ENCODE results near the gene MRPL4.
A peak's percentile ranks its signal among the peaks of the same experiment; 100 is the strongest.
"Not testable (repeated sequence)": the region's sequence is repeated elsewhere in the genome, so short reads cannot be mapped to it uniquely, and the experiment has no call there.

The MRPL4 gene

DNA sequence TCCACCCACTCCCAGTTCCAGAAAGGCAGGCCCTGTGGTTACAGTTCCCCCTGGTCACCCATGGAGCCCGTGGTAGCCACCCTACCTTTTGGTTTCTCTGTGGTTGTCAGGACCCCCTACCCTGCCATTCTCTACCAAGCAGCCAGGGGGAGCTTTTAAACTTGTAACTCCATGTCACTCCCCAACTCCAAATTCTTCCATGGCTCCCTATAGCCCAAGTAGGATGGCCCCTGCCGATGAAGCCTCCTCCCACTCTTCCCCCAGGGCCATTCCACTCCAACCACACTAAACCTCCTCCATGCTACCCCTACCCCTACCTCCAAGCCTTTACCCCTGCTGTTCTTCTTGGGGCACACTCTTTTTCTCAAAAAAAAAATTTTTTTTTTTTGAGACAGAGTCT is 23.1 kb upstream of the MRPL4 start:
- H3K4me3 ChIP-seq (ENCODE audit: low read length), result no peak overlapping the region
- TF ChIP-seq CTCF (conservative IDR thresholded peaks at IDR 0.05; ENCODE audit: low read depth, low read length), result peak; percentile 61
- no peak for DNase-seq (ENCODE audit: low read depth)

GRCh38 chr19:10230173-10230860 is 21.7 kb upstream of the MRPL4 start:
- peak overlapping the region; percentile 59 for H3K4me3 ChIP-seq (ENCODE audit: low read length)
- no peak for TF ChIP-seq CTCF (conservative IDR thresholded peaks at IDR 0.05; ENCODE audit: low read depth, low read length)
- DNase-seq (ENCODE audit: low read depth), result no peak

- no peak for DNase-seq (ENCODE audit: low read depth)
- H3K4me3 ChIP-seq (ENCODE audit: low read length), result peak within 1 kb of the TSS; percentile 59
- TF ChIP-seq CTCF (conservative IDR thresholded peaks at IDR 0.05; ENCODE audit: low read depth, low read length), result no peak
Measured at GRCh38 chr19:10230861-10231611, 21.0 kb upstream of the MRPL4 start, which contains the start of gene S1PR2. S1PR2 (minus strand) TSS chr19:10231331; CDS start chr19:10224905, 6,426 bp downstream.

DNA sequence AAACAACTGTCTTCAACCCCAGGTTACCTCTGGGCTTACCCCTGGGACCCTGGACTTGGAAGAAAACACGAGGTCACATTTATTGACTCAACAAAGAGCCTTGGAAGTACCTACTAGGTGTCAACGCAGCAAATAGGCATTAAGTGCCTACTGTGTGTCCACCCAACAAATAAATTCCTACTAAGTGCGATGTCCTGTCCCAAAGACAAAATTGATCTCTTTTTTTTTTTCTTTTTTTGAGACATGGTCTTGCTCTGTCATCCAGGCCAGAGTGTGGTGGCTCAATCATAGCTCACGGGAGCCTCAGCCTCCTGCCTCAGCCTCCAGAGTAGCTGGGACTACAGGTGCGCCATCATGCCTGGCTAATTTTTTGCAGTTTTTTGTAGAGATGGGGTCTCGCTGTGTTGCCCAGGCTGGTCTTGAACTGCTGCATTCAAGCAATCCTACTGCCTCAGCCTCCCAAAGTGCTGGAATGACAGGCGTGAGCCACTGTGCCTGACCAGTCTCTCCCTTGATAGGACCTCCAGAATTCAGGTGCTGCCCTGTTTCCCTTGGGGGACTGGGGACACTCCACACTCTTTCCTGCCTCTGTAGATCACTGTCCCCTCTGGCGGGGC is 20.3 kb upstream of the MRPL4 start:
- no peak for TF ChIP-seq CTCF (conservative IDR thresholded peaks at IDR 0.05; ENCODE audit: low read depth, low read length)
- DNase-seq (ENCODE audit: low read depth), result no peak
- H3K4me3 ChIP-seq (ENCODE audit: low read length), result peak overlapping the region; percentile 59

GRCh38 chr19:10233946-10234345 is 18.1 kb upstream of the MRPL4 start:
- TF ChIP-seq CTCF (conservative IDR thresholded peaks at IDR 0.05; ENCODE audit: low read depth, low read length), result no peak
- DNase-seq (ENCODE audit: low read depth), result no peak
- H3K4me3 ChIP-seq (ENCODE audit: low read length), result no peak overlapping the region

GRCh38 chr19:10235003-10235402 is 17.0 kb upstream of the MRPL4 start:
- DNase-seq (ENCODE audit: low read depth), result no peak
- no peak for TF ChIP-seq CTCF (conservative IDR thresholded peaks at IDR 0.05; ENCODE audit: low read depth, low read length)
- no peak overlapping the region for H3K4me3 ChIP-seq (ENCODE audit: low read length)

GRCh38 chr19:10235409-10235808 is 16.6 kb upstream of the MRPL4 start:
- DNase-seq (ENCODE audit: low read depth); H3K4me3 ChIP-seq (ENCODE audit: low read length): not testable (repeated sequence)

All from retinal pigment epithelial cell (primary cell).